ENCODE data around the gene STYXL2. TPM values are rescaled to one million over a fixed set of nuclear protein-coding genes. Genes with fewer than 3 reads are reported as not detected.

The STYXL2 gene
- total and polyA plus RNA-seq, 2 experiments from 2014 or later, result 0.17 to 0.40 TPM

DNA sequence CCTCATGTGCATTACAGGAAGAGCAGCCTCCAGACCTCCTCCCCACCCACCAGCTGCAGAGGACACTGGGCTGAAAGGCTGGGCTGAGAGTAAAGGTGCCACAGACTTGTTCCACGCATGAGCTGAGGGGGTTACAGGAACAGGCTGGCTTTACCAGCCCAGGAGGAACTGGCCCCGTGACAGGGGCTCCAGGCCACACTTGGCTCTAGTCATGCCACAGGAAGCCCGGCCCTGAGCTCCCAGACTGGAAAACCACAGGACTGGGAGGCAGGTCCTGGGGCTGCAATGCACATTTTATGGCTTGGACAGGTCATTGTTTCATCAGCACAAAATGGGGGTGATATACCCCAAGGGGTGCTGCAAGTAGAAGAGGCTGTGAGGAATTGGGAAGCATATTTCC, 39.3 kb upstream of the STYXL2 start:
- Mint-ChIP-seq H3K4me3 (no peak overlapping the region), H3K27ac (no peak overlapping the region), H3K9me3 (no peaks in the 10 kb centered on the region), H3K36me3 (ENCODE audit: low read depth) (no peaks in the 10 kb centered on the region; the same call in 2 of the 3 replicates), H3K27me3 (ENCODE audit: insufficient read depth, low read depth, poor library complexity) (peaks cover 21% of the 10 kb centered on the region), H3K4me1 (peaks cover 11% of the 10 kb centered on the region)
- no peaks in the 10 kb centered on the region for H3K36me3 ChIP-seq (ENCODE audit: insufficient read depth)
- H3K27me3 ChIP-seq (ENCODE audit: insufficient read depth), result no peaks in the 10 kb centered on the region
- no peak overlapping the region for H3K4me2 ChIP-seq
- no peak overlapping the region for H3K27ac ChIP-seq (ENCODE audit: low read depth)
- H3F3A ChIP-seq (replicated peaks; ENCODE audit: low read depth), result no peaks in the 10 kb centered on the region
- no peaks in the 10 kb centered on the region for H4K20me1 ChIP-seq (replicated peaks; ENCODE audit: insufficient read depth)
- H3K79me2 ChIP-seq (replicated peaks; ENCODE audit: insufficient read depth), result no peaks in the 10 kb centered on the region
- H3K9me2 ChIP-seq (ENCODE audit: insufficient read depth), result no peaks in the 10 kb centered on the region
- DNase-seq (ENCODE audit: low spot score), result no peak
- peaks cover 7% of the 10 kb centered on the region; the same call in 1 of the 2 replicates for H3K4me1 ChIP-seq (ENCODE audit: insufficient read depth)
- H2AFZ ChIP-seq, result no peak overlapping the region
- TF ChIP-seq, protein P1, sequence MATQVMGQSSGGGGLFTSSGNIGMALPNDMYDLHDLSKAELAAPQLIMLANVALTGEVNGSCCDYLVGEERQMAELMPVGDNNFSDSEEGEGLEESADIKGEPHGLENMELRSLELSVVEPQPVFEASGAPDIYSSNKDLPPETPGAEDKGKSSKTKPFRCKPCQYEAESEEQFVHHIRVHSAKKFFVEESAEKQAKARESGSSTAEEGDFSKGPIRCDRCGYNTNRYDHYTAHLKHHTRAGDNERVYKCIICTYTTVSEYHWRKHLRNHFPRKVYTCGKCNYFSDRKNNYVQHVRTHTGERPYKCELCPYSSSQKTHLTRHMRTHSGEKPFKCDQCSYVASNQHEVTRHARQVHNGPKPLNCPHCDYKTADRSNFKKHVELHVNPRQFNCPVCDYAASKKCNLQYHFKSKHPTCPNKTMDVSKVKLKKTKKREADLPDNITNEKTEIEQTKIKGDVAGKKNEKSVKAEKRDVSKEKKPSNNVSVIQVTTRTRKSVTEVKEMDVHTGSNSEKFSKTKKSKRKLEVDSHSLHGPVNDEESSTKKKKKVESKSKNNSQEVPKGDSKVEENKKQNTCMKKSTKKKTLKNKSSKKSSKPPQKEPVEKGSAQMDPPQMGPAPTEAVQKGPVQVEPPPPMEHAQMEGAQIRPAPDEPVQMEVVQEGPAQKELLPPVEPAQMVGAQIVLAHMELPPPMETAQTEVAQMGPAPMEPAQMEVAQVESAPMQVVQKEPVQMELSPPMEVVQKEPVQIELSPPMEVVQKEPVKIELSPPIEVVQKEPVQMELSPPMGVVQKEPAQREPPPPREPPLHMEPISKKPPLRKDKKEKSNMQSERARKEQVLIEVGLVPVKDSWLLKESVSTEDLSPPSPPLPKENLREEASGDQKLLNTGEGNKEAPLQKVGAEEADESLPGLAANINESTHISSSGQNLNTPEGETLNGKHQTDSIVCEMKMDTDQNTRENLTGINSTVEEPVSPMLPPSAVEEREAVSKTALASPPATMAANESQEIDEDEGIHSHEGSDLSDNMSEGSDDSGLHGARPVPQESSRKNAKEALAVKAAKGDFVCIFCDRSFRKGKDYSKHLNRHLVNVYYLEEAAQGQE (IDR thresholded peaks at IDR 0.05; ENCODE audit: unreplicated experiment), result no peak
- TF ChIP-seq NANOG (IDR thresholded peaks at IDR 0.05; ENCODE audit: borderline replicate concordance) (no peak), CREB1 (CRISPR knock-in tag; IDR thresholded peaks at IDR 0.05; ENCODE audit: low read depth) (no peak), EZH2phosphoT487 (IDR thresholded peaks at IDR 0.05; ENCODE audit: unreplicated experiment) (no peak), ZNF114 (CRISPR knock-in tag; IDR thresholded peaks at IDR 0.05) (no peak), JUNB (IDR thresholded peaks at IDR 0.05; ENCODE audit: unreplicated experiment) (no peak), POLR2AphosphoS5 (IDR thresholded peaks at IDR 0.05; ENCODE audit: low read depth) (no peak), ZNF331 (CRISPR knock-in tag; IDR thresholded peaks at IDR 0.05; ENCODE audit: low read depth) (no peak), EZH2 (IDR thresholded peaks at IDR 0.05; ENCODE audit: low read depth, unreplicated experiment) (no peak), STAT1 (IDR thresholded peaks at IDR 0.05; ENCODE audit: unreplicated experiment) (no peak)
- TF ChIP-seq, protein P2, sequence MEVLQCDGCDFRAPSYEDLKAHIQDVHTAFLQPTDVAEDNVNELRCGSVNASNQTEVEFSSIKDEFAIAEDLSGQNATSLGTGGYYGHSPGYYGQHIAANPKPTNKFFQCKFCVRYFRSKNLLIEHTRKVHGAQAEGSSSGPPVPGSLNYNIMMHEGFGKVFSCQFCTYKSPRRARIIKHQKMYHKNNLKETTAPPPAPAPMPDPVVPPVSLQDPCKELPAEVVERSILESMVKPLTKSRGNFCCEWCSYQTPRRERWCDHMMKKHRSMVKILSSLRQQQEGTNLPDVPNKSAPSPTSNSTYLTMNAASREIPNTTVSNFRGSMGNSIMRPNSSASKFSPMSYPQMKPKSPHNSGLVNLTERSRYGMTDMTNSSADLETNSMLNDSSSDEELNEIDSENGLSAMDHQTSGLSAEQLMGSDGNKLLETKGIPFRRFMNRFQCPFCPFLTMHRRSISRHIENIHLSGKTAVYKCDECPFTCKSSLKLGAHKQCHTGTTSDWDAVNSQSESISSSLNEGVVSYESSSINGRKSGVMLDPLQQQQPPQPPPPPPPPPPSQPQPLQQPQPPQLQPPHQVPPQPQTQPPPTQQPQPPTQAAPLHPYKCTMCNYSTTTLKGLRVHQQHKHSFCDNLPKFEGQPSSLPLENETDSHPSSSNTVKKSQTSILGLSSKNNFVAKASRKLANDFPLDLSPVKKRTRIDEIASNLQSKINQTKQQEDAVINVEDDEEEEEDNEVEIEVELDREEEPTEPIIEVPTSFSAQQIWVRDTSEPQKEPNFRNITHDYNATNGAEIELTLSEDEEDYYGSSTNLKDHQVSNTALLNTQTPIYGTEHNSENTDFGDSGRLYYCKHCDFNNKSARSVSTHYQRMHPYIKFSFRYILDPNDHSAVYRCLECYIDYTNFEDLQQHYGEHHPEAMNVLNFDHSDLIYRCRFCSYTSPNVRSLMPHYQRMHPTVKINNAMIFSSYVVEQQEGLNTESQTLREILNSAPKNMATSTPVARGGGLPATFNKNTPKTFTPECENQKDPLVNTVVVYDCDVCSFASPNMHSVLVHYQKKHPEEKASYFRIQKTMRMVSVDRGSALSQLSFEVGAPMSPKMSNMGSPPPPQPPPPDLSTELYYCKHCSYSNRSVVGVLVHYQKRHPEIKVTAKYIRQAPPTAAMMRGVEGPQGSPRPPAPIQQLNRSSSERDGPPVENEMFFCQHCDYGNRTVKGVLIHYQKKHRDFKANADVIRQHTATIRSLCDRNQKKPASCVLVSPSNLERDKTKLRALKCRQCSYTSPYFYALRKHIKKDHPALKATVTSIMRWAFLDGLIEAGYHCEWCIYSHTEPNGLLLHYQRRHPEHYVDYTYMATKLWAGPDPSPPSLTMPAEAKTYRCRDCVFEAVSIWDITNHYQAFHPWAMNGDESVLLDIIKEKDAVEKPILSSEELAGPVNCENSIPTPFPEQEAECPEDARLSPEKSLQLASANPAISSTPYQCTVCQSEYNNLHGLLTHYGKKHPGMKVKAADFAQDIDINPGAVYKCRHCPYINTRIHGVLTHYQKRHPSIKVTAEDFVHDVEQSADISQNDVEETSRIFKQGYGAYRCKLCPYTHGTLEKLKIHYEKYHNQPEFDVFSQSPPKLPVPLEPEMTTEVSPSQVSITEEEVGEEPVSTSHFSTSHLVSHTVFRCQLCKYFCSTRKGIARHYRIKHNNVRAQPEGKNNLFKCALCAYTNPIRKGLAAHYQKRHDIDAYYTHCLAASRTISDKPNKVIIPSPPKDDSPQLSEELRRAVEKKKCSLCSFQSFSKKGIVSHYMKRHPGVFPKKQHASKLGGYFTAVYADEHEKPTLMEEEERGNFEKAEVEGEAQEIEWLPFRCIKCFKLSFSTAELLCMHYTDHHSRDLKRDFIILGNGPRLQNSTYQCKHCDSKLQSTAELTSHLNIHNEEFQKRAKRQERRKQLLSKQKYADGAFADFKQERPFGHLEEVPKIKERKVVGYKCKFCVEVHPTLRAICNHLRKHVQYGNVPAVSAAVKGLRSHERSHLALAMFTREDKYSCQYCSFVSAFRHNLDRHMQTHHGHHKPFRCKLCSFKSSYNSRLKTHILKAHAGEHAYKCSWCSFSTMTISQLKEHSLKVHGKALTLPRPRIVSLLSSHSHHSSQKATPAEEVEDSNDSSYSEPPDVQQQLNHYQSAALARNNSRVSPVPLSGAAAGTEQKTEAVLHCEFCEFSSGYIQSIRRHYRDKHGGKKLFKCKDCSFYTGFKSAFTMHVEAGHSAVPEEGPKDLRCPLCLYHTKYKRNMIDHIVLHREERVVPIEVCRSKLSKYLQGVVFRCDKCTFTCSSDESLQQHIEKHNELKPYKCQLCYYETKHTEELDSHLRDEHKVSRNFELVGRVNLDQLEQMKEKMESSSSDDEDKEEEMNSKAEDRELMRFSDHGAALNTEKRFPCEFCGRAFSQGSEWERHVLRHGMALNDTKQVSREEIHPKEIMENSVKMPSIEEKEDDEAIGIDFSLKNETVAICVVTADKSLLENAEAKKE (CRISPR knock-in tag; IDR thresholded peaks at IDR 0.05), result no peak
- TF ChIP-seq, protein P3, sequence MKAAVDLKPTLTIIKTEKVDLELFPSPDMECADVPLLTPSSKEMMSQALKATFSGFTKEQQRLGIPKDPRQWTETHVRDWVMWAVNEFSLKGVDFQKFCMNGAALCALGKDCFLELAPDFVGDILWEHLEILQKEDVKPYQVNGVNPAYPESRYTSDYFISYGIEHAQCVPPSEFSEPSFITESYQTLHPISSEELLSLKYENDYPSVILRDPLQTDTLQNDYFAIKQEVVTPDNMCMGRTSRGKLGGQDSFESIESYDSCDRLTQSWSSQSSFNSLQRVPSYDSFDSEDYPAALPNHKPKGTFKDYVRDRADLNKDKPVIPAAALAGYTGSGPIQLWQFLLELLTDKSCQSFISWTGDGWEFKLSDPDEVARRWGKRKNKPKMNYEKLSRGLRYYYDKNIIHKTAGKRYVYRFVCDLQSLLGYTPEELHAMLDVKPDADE (IDR thresholded peaks at IDR 0.05), result no peak
- TF ChIP-seq, protein P4, sequence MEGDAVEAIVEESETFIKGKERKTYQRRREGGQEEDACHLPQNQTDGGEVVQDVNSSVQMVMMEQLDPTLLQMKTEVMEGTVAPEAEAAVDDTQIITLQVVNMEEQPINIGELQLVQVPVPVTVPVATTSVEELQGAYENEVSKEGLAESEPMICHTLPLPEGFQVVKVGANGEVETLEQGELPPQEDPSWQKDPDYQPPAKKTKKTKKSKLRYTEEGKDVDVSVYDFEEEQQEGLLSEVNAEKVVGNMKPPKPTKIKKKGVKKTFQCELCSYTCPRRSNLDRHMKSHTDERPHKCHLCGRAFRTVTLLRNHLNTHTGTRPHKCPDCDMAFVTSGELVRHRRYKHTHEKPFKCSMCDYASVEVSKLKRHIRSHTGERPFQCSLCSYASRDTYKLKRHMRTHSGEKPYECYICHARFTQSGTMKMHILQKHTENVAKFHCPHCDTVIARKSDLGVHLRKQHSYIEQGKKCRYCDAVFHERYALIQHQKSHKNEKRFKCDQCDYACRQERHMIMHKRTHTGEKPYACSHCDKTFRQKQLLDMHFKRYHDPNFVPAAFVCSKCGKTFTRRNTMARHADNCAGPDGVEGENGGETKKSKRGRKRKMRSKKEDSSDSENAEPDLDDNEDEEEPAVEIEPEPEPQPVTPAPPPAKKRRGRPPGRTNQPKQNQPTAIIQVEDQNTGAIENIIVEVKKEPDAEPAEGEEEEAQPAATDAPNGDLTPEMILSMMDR (conservative IDR thresholded peaks at IDR 0.05; ENCODE audit: low read depth in 2 of 2), result no peak
- ATAC-seq, result no peak
- no peak overlapping the region for H3K4me3 ChIP-seq
